Adrenal gland (tissue), 12 donors: ENCODE results near the gene GRAMD1B. TPM values are rescaled to one million over a fixed set of nuclear protein-coding genes. Genes with fewer than 3 reads are reported as not detected.
A peak's percentile ranks its signal among the peaks of the same experiment; 100 is the strongest.

Source experiments
- DNase-seq, 7 donors: peaks; one replicate each; pipeline ENCODE4 v3.0.0-alpha.2; 2019 to 2020
- H3K27ac ChIP-seq, 5 donors: fragments of 200-600 bp; sonication (generic) in 4 of 5; 1 replicate in 3 of 5; 2 replicates in 2 of 5; pipeline versions ENCODE4 v1.5.1 to v1.8.0; 2016 to 2020; ENCODE audit warnings: mild to moderate bottlenecking in 1 of 5
- H3K27me3 ChIP-seq: fragments of 200-600 bp; 2 replicates; pipeline ENCODE4 v1.8.0; 2021
- H3K36me3 ChIP-seq, 2 donors: fragments of 200-600 bp; replicated peaks in 1 of 2; 1 replicate in 1 of 2; 2 replicates in 1 of 2; pipeline versions ENCODE4 v1.5.1 to v1.8.0; 2018 to 2022
- H3K4me1 ChIP-seq, 2 donors: fragments of 200-600 bp; replicated peaks in 1 of 2; 1 replicate in 1 of 2; 2 replicates in 1 of 2; pipeline versions ENCODE4 v1.5.1 to v1.8.0; 2018 to 2021
- H3K4me3 ChIP-seq, 4 donors: fragments of 200-600 bp; sonication (generic) in 3 of 4; one replicate each; pipeline ENCODE4 v1.5.1; 2016 to 2018
- H3K9me3 ChIP-seq, 3 donors: fragments of 200-600 bp; sonication (generic) in 1 of 3; replicated peaks in 1 of 3; 1 replicate in 2 of 3; 2 replicates in 1 of 3; pipeline versions ENCODE4 v1.5.1 to v1.8.0; 2016 to 2021
- POLR2A ChIP-seq, 2 donors: fragments of 450-650 bp; IDR thresholded peaks; one replicate each; pipeline ENCODE4 v1.6.1; 2017; ENCODE audit warnings: antibody characterized with exemption in 2 of 2, mild to moderate bottlenecking in 2 of 2, moderate library complexity in 1 of 2
- WGBS, 4 donors: extraction: QIAGEN DNeasy Blood & Tissue Kit in 2 of 4; methylation state at CpG; one replicate each; pipeline versions ENCODE4 v1.1.5 to v1.1.7; 2013 to 2017; 5-methylcytosine and 5-hydroxymethylcytosine counted together
- intact Hi-C, 2 donors: fragments of 100-400 bp; cut with DNase I; formaldehyde crosslinking; loops; one replicate each; pipeline versions ENCODE4 v1.14.1 to v1.15.0; 2022 to 2023
- polyA plus RNA-seq, 3 donors: library from polyadenylated mRNA; stranded (reverse); fragments of 200-250 nt in 2 of 3; fragments of 350-450 nt in 1 of 3; fragmentation: Illumina TruSeq in 1 of 3; extraction: RNeasy Lipid Tissue Mini Kit (QIAGEN cat#74804) in 1 of 3; gene quantifications; one replicate each; pipeline ENCODE4 v1.2.3, GENCODE V29; 2013 to 2014
- total RNA-seq, 9 donors: library from RNA; depleted of rRNA in 4 of 9; stranded (reverse); fragments of >200 nt in 4 of 9; fragments of 120-200 nt in 1 of 9; fragmentation: NEBNext Ultra II Directional in 1 of 9; extraction: Animal tissue kit (Norgen Biotek cat#: 25700) in 1 of 9; gene quantifications; one replicate each; pipeline versions ENCODE4 v1.1.0 to v1.2.4, GENCODE V29; 2013 to 2023
- TF ChIP-seq, protein P1 (sequence below), 6 experiments: fragments of 450-650 bp in 4 of 6; fragments of 200-600 bp in 2 of 6; sonication (generic) in 1 of 6; IDR thresholded peaks; 1 replicate in 5 of 6; 2 replicates in 1 of 6; pipeline versions ENCODE4 v1.5.1 to v1.8.0; 2016 to 2021; ENCODE audit warnings: antibody characterized with exemption in 6 of 6, mild to moderate bottlenecking in 2 of 6, moderate library complexity in 1 of 6
- donor health status: healthy with polysubstance abuse.
- donor health status: Bipolar disorder and iron deficiency.
- donor health status: DM: yes; HTN: yes; CAD: no.
- donor health status: DM: no; HTN: no; CAD: no.
- donor health status: DM: no; HTN: no; CAD: no.
- donor health status: DM: yes; HTN: yes; CAD: no.

Gene GRAMD1B
- total and polyA plus RNA-seq, 12 donors = 101 to 1,898 (median 285) TPM

DNA sequence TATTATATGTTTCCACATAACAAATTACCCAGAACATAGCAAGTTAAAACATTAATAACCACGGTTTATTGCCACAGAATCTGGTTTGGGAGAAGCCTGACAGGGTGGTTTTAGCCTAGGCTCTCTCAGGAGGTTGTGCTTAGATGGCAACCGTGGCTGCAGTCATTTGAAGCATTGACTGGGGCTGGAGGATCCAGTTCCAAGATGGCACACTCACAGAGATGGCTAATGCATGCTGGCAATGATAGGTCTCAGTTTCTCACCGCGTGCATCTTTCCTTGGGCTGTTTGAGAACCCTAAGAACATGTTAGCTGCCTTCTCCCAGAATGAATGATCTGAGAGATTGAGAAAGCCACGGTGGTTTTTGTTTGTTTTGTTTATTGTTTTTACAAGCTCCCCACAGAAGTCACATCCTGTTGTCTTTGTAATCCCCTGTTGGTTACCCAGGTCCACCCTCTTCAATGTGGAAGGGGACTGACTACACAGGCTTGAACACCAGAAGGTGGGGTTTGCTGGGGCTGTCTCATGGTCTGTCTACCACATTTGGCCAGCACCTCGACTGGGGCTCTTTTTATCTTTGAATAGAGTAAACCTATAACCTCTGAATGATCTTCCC is 36.6 kb upstream of the GRAMD1B start:
- Histone ChIP-seq H3K4me3 (no peak overlapping the region), H3K4me1 (no peaks in the 10 kb centered on the region), H3K27me3 (no peaks in the 10 kb centered on the region), H3K36me3 (no peaks in the 10 kb centered on the region), H3K9me3 (no peaks in the 10 kb centered on the region), H3K27ac (no peak overlapping the region)
- intact Hi-C loops = no loop called here
- DNase-seq = no peak
- WGBS, 4 donors = 68 to 70% (median 69%) methylated on average over 6 of the region's 6 CpGs
- TF ChIP-seq POLR2A (IDR thresholded peaks at IDR 0.05) = no peak
- TF ChIP-seq, protein P1, sequence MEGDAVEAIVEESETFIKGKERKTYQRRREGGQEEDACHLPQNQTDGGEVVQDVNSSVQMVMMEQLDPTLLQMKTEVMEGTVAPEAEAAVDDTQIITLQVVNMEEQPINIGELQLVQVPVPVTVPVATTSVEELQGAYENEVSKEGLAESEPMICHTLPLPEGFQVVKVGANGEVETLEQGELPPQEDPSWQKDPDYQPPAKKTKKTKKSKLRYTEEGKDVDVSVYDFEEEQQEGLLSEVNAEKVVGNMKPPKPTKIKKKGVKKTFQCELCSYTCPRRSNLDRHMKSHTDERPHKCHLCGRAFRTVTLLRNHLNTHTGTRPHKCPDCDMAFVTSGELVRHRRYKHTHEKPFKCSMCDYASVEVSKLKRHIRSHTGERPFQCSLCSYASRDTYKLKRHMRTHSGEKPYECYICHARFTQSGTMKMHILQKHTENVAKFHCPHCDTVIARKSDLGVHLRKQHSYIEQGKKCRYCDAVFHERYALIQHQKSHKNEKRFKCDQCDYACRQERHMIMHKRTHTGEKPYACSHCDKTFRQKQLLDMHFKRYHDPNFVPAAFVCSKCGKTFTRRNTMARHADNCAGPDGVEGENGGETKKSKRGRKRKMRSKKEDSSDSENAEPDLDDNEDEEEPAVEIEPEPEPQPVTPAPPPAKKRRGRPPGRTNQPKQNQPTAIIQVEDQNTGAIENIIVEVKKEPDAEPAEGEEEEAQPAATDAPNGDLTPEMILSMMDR (IDR thresholded peaks at IDR 0.05) = no peak

DNA sequence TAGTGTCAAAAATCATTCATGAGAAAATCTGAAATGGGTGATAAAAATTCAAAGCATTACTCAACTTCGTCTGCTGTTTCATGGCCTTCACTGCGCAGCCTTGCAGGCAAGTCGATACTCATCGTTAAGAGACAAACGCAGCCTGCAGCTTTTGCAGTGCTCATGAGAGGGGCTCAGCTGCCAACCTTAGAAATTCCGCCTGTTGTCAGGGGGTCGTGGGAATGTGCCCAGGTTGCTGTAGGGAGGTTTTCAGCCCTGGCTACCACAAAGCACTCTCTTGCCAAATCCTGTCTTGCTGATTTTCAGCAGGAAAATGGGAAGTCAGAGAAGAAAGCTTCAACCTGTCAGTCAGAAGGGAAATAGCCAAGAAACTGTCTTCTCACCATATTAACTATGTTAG is 25.4 kb upstream of the GRAMD1B start:
- DNase-seq = peak in 6 of 7 donors; percentile 26 to 69 (median 56)
- WGBS, 4 donors = 22 to 59% (median 36%) methylated on average over 7 of the region's 7 CpGs
- intact Hi-C loops = loop anchor here (5.0 to 10.0 kb wide), 2 partner anchors 73 to 100 kb away; no protein-coding TSS in a partner anchor
- no peaks in the 10 kb centered on the region for H3K36me3 ChIP-seq
- peak overlapping the region in 4 of 5 donors; percentile 43 to 69 (median 58) for H3K27ac ChIP-seq
- H3K27me3 ChIP-seq = no peaks in the 10 kb centered on the region
- no peaks in the 10 kb centered on the region for H3K9me3 ChIP-seq
- TF ChIP-seq, protein P1 (IDR thresholded peaks at IDR 0.05) = no peak
- TF ChIP-seq POLR2A (IDR thresholded peaks at IDR 0.05) = no peak
- H3K4me1 ChIP-seq = peaks cover 10 to 26% of the 10 kb centered on the region in 2 donors
- H3K4me3 ChIP-seq = no peak overlapping the region

DNA sequence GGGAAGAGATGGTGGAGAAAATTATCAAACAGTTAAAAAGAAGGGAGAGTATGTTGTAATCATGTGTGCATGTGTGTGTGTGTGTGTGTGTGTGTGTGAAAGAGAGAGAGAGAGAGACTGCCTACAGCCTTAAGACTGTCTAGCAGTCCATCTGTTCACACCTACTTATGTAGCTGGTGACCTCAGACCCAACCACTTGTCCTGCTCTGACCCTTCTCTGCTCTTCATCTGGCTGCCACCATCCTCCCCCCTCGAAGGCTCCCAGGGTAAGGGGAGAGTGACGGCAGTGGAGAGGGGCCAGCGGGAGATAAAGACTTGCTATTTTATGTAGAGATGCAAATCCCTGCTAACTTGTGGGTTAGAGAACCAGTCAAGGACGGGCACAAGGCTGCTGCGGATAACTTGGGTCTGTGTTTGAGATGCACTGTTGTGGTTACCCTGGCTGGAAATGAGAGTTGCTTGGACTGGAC is 24.9 kb upstream of the GRAMD1B start:
- DNase-seq = peak in 5 of 7 donors; percentile 32 to 69 (median 49)
- H3K27ac ChIP-seq = peak overlapping the region in 3 of 5 donors; percentile 43 to 58 (median 57)
- TF ChIP-seq POLR2A (IDR thresholded peaks at IDR 0.05) = no peak
- TF ChIP-seq, protein P1 (IDR thresholded peaks at IDR 0.05) = no peak
- WGBS, 4 donors = 34 to 49% (median 41%) methylated on average over 5 of the region's 5 CpGs
- intact Hi-C loops = loop anchor here (5.0 to 10.0 kb wide), 2 partner anchors 72 to 100 kb away; no protein-coding TSS in a partner anchor
- peaks cover 10 to 26% of the 10 kb centered on the region in 2 donors for H3K4me1 ChIP-seq
- H3K4me3 ChIP-seq = no peak overlapping the region
- no peaks in the 10 kb centered on the region for H3K27me3 ChIP-seq
- H3K9me3 ChIP-seq = no peaks in the 10 kb centered on the region
- no peaks in the 10 kb centered on the region for H3K36me3 ChIP-seq

DNA sequence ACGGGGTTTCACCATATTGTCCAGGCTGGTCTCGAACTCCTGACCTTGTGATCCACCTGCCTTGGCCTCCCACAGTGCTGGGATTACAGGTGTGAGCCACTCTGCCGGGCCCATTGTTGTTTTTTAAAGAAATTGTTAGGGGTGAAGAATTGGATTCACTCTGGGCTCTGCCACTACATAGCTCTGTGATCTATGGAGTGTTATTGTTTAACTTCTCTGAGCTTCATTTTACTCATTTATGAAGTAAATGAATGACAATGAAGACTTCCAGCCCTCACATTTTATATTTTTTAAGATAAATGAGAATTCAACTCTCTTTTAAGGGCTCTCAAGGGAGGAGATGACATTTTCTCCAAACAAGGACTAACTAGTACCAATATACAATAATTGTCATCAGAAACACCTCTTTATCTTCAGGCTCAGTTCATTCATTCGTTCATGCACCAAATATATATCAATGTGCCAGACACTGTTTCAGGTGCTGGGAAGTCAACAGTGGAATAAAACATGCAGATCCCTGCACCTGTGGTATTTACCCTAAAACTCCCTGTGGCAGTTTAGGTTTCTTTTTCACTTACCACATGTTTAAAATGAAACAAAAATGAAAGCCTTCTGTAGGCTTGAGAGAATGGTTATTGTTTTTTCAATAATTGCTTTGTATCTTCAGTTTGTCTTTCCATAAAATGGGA is 23.5 kb upstream of the GRAMD1B start:
- Histone ChIP-seq H3K36me3 (no peaks in the 10 kb centered on the region), H3K4me1 (peaks cover 10 to 26% of the 10 kb centered on the region in 2 donors), H3K9me3 (no peaks in the 10 kb centered on the region), H3K27me3 (no peaks in the 10 kb centered on the region), H3K4me3 (no peak overlapping the region), H3K27ac (peak overlapping the region in 1 of 5 donors; percentile 36)
- intact Hi-C loops = loop anchor here (5.0 to 10.0 kb wide), 2 partner anchors 71 to 102 kb away; no protein-coding TSS in a partner anchor
- no peak for TF ChIP-seq POLR2A (IDR thresholded peaks at IDR 0.05)
- TF ChIP-seq, protein P1 (IDR thresholded peaks at IDR 0.05) = no peak
- DNase-seq = no peak
- 57 to 71% (median 60%) methylated on average over 4 of the region's 4 CpGs for WGBS, 4 donors
